GM18505 (cell line): ENCODE results near the gene CLEC9A.

Source experiments
- ATAC-seq: cut with Tn5 transposase; IDR thresholded peaks from one replicate; pipeline ENCODE4 v1.9.1; 2021; ENCODE audit not compliant: unreplicated experiment
- POLR2A ChIP-seq: IDR thresholded peaks from 4 replicates; pipeline ENCODE4 v1.6.1; 2011; ENCODE audit warnings: borderline replicate concordance; ENCODE audit not compliant: insufficient read depth, insufficient read length; ENCODE audit errors: extremely low read depth

CLEC9A gene

DNA sequence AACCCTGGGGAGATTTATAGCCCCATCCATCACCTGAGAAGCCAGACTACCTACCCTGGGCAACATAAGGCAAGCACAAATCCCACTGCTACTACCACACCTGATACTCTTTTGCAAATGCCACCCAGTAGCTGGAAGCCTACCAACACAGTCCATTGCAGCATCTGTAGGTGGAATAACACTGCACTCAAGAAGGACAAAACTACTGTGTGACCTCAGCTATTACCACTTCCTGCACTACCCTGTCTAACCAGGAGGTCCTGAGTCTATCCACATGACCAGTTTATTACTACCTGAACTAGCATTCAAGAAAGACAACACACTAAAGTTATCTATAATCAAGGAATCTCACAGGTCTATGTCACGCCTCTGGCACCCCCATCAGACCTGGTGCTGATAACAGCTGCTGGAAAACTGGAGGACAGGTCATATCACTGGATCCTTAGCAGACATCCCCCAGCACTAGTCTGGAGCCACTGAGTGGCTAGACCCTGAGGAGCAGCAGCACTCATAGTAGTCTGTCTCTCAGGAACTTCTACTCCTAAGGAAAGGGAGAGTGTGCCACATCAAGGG, 71.3 kb downstream of the CLEC9A start:
- no peak for ATAC-seq
- no peak for TF ChIP-seq POLR2A

DNA sequence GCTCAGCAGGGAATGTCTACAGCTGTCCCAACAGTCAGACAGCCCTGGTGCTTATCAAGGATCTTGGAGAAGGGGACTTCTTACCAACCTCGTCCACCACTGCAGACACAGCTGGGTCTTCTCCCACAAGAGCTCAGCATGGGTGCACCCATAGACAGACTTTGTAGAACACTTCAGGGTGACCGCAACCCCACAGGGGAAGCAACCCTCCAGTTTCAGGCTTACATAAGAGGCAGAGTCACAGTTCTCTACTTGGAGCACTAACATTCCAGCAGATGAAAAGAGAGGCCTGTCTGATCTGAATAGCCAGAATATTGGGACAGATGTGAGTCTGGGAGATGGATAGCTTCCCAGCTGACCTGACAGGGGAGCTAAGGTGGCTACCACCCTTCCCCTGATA, 71.8 kb downstream of the CLEC9A start:
- no peak for ATAC-seq
- no peak for TF ChIP-seq POLR2A

DNA sequence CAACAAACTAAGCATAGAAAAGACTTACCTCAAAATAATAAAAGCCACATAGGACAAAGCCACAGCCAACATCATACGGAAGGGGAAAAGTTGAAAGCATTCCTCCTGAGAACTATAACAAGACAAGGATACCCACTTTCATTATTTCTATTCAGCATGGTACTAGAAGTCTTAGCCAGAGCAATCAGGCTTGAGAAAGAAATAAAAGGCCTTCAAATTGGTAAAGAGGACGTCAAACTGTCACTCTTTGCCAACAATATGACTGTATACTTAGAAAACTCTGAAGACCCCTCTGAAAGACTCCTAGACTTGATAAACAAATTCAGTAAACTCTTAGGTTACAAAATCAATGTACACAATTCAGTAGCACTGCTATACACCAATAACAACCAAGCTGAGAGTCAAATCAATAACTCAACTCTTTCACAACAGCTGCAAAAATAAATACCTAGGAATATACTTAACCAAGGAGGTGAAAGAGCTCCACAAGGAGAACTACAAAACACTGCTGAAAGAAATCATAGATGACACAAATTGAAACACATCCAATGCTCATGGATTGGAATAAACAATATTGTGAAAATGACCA, 79.9 kb downstream of the CLEC9A start:
- no peak for TF ChIP-seq POLR2A
- no peak for ATAC-seq

- no peak for ATAC-seq
- TF ChIP-seq POLR2A = no peak
Observed at GRCh38 chr12:10111451-10111850, 81.0 kb downstream of the CLEC9A start.

DNA sequence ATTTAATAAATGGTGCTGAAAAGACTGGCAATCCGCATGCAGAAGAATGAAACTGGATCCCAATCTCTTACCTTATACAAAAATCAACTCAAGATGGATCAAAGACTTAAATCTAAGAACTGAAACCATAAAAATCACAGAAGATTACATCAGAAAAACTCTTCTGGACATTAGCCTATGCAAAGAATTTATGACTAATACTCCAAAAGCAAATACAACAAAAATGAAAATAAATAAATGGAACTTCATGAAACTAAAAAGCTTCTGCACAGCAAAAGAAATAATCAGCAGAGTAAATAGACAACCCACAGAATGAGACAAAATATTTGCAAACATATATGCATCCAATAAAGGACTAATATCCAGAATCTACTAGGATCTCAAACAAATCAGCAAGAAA, 82.6 kb downstream of the CLEC9A start:
- TF ChIP-seq POLR2A = no peak
- ATAC-seq = no peak

GRCh38 chr12:10113920-10114319, 83.4 kb downstream of the CLEC9A start:
- TF ChIP-seq POLR2A = no peak
- no peak for ATAC-seq

DNA sequence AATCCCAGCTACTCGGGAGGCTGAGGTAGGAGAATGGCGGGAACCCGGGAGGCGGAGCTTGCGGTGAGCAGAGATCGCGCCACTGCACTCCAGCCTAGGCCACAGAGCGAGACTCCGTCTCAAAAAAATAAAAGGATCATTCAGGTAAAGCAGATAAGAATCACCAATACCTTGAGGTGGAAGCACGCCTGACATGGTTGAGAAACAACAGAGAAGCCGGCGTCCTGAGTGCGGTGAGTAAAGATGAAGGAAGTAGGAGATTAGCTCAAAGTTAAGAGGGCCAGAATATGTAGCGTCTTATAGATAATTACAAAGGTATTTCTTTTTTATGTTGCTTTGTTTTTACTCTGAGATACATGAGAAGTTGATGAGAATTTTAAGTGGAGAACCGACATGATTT, 84.8 kb downstream of the CLEC9A start:
- no peak for TF ChIP-seq POLR2A
- ATAC-seq = no peak
